ENCODE data around the gene RAB33A. TPM values are rescaled to one million over a fixed set of nuclear protein-coding genes. Genes with fewer than 3 reads are reported as not detected.

The RAB33A gene
- total and polyA plus RNA-seq, 7 donors: 0.03 to 0.30 (median 0.16) TPM; not detected in 2

DNA sequence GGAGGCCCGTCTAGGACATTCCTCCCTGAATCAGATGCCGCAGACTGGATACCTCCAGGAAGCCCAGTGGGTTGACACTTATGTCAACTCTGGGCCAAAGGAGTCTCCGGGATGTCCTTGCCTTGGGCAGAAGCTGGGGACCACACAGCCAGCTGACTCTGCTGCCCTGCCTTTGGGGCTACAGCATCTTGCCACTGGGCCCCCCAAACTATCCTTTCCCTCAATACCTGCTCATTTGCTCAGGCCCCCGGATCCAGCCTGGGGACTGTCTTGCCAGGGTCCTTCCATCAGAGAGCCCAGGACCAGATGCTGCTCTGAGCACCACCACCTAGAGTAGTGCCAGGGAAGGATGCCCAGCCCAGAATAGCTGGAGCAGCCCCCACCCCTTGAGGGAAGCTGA lies 19.0 kb downstream of the RAB33A start:
- TF ChIP-seq, protein P1, sequence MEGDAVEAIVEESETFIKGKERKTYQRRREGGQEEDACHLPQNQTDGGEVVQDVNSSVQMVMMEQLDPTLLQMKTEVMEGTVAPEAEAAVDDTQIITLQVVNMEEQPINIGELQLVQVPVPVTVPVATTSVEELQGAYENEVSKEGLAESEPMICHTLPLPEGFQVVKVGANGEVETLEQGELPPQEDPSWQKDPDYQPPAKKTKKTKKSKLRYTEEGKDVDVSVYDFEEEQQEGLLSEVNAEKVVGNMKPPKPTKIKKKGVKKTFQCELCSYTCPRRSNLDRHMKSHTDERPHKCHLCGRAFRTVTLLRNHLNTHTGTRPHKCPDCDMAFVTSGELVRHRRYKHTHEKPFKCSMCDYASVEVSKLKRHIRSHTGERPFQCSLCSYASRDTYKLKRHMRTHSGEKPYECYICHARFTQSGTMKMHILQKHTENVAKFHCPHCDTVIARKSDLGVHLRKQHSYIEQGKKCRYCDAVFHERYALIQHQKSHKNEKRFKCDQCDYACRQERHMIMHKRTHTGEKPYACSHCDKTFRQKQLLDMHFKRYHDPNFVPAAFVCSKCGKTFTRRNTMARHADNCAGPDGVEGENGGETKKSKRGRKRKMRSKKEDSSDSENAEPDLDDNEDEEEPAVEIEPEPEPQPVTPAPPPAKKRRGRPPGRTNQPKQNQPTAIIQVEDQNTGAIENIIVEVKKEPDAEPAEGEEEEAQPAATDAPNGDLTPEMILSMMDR (IDR thresholded peaks at IDR 0.05): no peak
- H3K27me3 ChIP-seq (ENCODE audit: insufficient read depth in 3 of 3, low read length in 2 of 3): no peaks in the 10 kb centered on the region
- DNase-seq (no peak), ATAC-seq (no peak)
- intact Hi-C loops (cut with DNase I): loop anchor here in 1 of 2 donors (2.0 kb wide), 1 partner anchor 112 kb away; no protein-coding TSS in a partner anchor
- H3K36me3 ChIP-seq (ENCODE audit: insufficient read depth in 1 of 2, low read depth in 1 of 2): no peaks in the 10 kb centered on the region
- no peaks in the 10 kb centered on the region for H3K9me3 ChIP-seq
- no peak overlapping the region for H3K27ac ChIP-seq
- H3K4me1 ChIP-seq: no peaks in the 10 kb centered on the region
- WGBS, 3 donors: 77 to 89% (median 88%) methylated on average over 3 to 4 of the region's 4 CpGs
- H3K4me3 ChIP-seq: no peak overlapping the region

- Histone ChIP-seq H3K36me3 (ENCODE audit: insufficient read depth in 1 of 2, low read depth in 1 of 2) (no peaks in the 10 kb centered on the region), H3K4me1 (no peaks in the 10 kb centered on the region), H3K9me3 (no peaks in the 10 kb centered on the region), H3K27ac (no peak overlapping the region), H3K4me3 (no peak overlapping the region), H3K27me3 (ENCODE audit: insufficient read depth in 3 of 3, low read length in 2 of 3) (no peaks in the 10 kb centered on the region)
- intact Hi-C loops (cut with DNase I): no loop called here
- 36 to 57% (median 45%) methylated on average over 7 of the region's 7 CpGs for WGBS, 3 donors
- ATAC-seq: no peak
- no peak for DNase-seq
- TF ChIP-seq, protein P1 (IDR thresholded peaks at IDR 0.05): no peak
Observed at GRCh38 chrX:130196466-130196865, 24.7 kb downstream of the RAB33A start.

DNA sequence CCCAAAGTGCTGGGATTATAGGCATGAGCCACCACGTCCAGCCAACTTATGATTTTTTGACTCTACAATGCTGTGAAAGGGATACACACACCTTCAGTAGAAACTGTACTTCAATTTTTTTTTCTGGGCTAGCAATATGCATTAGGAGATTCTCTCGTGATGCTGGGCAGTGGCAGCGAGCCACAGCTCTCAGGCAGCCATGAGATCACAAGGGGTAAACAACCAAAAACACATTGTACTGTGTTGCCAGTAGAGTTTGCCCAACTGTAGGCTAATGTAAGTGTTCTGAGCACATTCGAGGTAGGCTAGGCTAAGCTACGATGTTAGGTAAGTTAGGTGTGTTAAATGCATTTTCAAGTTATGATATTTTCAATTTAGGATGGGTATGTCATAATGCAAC lies 25.7 kb downstream of the RAB33A start:
- intact Hi-C loops (cut with DNase I): no loop called here

GRCh38 chrX:130204647-130205046 lies 32.9 kb downstream of the RAB33A start:
- H3K9me3 ChIP-seq: no peaks in the 10 kb centered on the region
- no peaks in the 10 kb centered on the region for H3K4me1 ChIP-seq
- TF ChIP-seq, protein P1 (IDR thresholded peaks at IDR 0.05): no peak
- DNase-seq: no peak
- WGBS, 3 donors: 63 to 100% (median 94%) methylated on average over 1 of the region's 1 CpG
- intact Hi-C loops (cut with DNase I): no loop called here
- H3K27me3 ChIP-seq (ENCODE audit: insufficient read depth in 3 of 3, low read length in 2 of 3): no peaks in the 10 kb centered on the region
- no peak overlapping the region for H3K4me3 ChIP-seq
- no peak for ATAC-seq
- no peak overlapping the region for H3K27ac ChIP-seq
- H3K36me3 ChIP-seq (ENCODE audit: insufficient read depth in 1 of 2, low read depth in 1 of 2): peaks cover 0 to 35% of the 10 kb centered on the region in 2 donors

More for the DNA sequence above, 25.7 kb downstream of the RAB33A start:
- DNase-seq (no peak), ATAC-seq (no peak)
- Histone ChIP-seq H3K9me3 (no peaks in the 10 kb centered on the region), H3K27ac (no peak overlapping the region), H3K4me3 (no peak overlapping the region), H3K27me3 (ENCODE audit: insufficient read depth in 3 of 3, low read length in 2 of 3) (no peaks in the 10 kb centered on the region), H3K4me1 (no peaks in the 10 kb centered on the region), H3K36me3 (ENCODE audit: insufficient read depth in 1 of 2, low read depth in 1 of 2) (peaks cover 0 to 3% of the 10 kb centered on the region in 2 donors)
- TF ChIP-seq, protein P1 (IDR thresholded peaks at IDR 0.05): no peak
- WGBS, 3 donors: 58 to 74% (median 58%) methylated on average over 5 of the region's 5 CpGs

Measured in psoas muscle (tissue), 8 donors.